DMS79 (cell line): ENCODE data around the gene AKAP13.

Experiments used
- DNase-seq: peaks from one replicate; lab custom pipeline; 2025; lab: John Stamatoyannopoulos, UW

The AKAP13 gene

GRCh38 chr15:85755471-85755870, 375.1 kb downstream of the AKAP13 start:
- DNase-seq, result no peak

- DNase-seq, result no peak
These were observed 375.5 kb downstream of the AKAP13 start for GRCh38 chr15:85755942-85756341.

- no peak for DNase-seq
These were observed 376.1 kb downstream of the AKAP13 start for GRCh38 chr15:85756411-85757072.

GRCh38 chr15:85757073-85757938, 376.9 kb downstream of the AKAP13 start:
- DNase-seq, result no peak

GRCh38 chr15:85757939-85758654, 377.7 kb downstream of the AKAP13 start:
- no peak for DNase-seq

GRCh38 chr15:85758655-85758978, 378.2 kb downstream of the AKAP13 start:
- DNase-seq, result no peak

GRCh38 chr15:85759376-85759775, 379.0 kb downstream of the AKAP13 start:
- no peak for DNase-seq

GRCh38 chr15:85760049-85760448, 379.6 kb downstream of the AKAP13 start:
- DNase-seq, result no peak

GRCh38 chr15:85760531-85761371, 380.3 kb downstream of the AKAP13 start:
- DNase-seq, result no peak

GRCh38 chr15:85761635-85762034, 381.2 kb downstream of the AKAP13 start:
- no peak for DNase-seq

GRCh38 chr15:85762039-85762755, 381.8 kb downstream of the AKAP13 start:
- DNase-seq, result no peak

GRCh38 chr15:85762756-85763127, 382.3 kb downstream of the AKAP13 start:
- DNase-seq, result no peak

- no peak for DNase-seq
These were observed 382.8 kb downstream of the AKAP13 start for GRCh38 chr15:85763157-85763556.

- DNase-seq, result no peak
These were observed 383.6 kb downstream of the AKAP13 start for GRCh38 chr15:85763673-85764633.

- no peak for DNase-seq
These were observed 384.4 kb downstream of the AKAP13 start for GRCh38 chr15:85764649-85765277.

- no peak for DNase-seq
These were observed 385.8 kb downstream of the AKAP13 start for GRCh38 chr15:85766001-85766831.

GRCh38 chr15:85767785-85768529, 387.6 kb downstream of the AKAP13 start:
- no peak for DNase-seq

- DNase-seq, result no peak
These were observed 388.3 kb downstream of the AKAP13 start for GRCh38 chr15:85768595-85769168.
